ENCODE results near the gene ZNF716. TPM values are rescaled to one million over a fixed set of nuclear protein-coding genes. Genes with fewer than 3 reads are reported as not detected.

ZNF716 gene
- total and polyA plus RNA-seq, 2 of the 13 experiments (the other 11 are each of a cell fraction or from before 2014, with no cell fraction given): not detected

- TF ChIP-seq NCOR1 (IDR thresholded peaks at IDR 0.05; ENCODE audit: borderline replicate concordance, low read length): no peak
- no peak for TF ChIP-seq ZC3H13 (CRISPR knock-in tag; IDR thresholded peaks at IDR 0.05)
- TF ChIP-seq IKZF4 (CRISPR knock-in tag; IDR thresholded peaks at IDR 0.05; ENCODE audit: borderline replicate concordance, low read depth, not compliant biosample characterization): no peak
- TF ChIP-seq MLX (CRISPR knock-in tag; IDR thresholded peaks at IDR 0.05): no peak
- no peak for TF ChIP-seq KLF16 (CRISPR knock-in tag; IDR thresholded peaks at IDR 0.05)
- TF ChIP-seq THAP8 (CRISPR knock-in tag; IDR thresholded peaks at IDR 0.05; ENCODE audit: borderline replicate concordance): no peak
- TF ChIP-seq ZBTB34 (CRISPR knock-in tag; IDR thresholded peaks at IDR 0.05): no peak
- no peak for TF ChIP-seq GATAD1 (CRISPR knock-in tag; IDR thresholded peaks at IDR 0.05)
- no peak for TF ChIP-seq CREB3 (CRISPR knock-in tag; IDR thresholded peaks at IDR 0.05)
These were observed 46.4 kb downstream of the ZNF716 start (continued) for GRCh38 chr7:57496395-57496794.

GRCh38 chr7:57505176-57505575, 55.2 kb downstream of the ZNF716 start:
- H2AFZ ChIP-seq (ENCODE audit: low read length): no peak overlapping the region
- in situ Hi-C loops (cut with HindIII; ENCODE audit: extremely low pct_ligation_motif_present, low pct_unique_long_range_greater_than_20kb): no loop called here

More at GRCh38 chr7:57505176-57505575, 55.2 kb downstream of the ZNF716 start:
- Histone ChIP-seq H3K9ac (ENCODE audit: insufficient read depth, low read depth, low read length) (no peak overlapping the region), H3K4me2 (ENCODE audit: low read depth, low read length) (no peak overlapping the region), H3K9me3 (ENCODE audit: low read length) (peaks cover 74% of the 10 kb centered on the region), H4K20me1 (ENCODE audit: insufficient read depth, low read length) (no peaks in the 10 kb centered on the region), H3K4me3 (replicated peaks in 1 of 3; ENCODE audit: insufficient read depth in 1 of 3, low read depth in 2 of 3, low read length in 3 of 3) (no peak overlapping the region), H3K27me3 (ENCODE audit: control insufficient read depth in 1 of 2, insufficient read depth in 2 of 2, low read length in 2 of 2) (no peaks in the 10 kb centered on the region), H3K79me2 (ENCODE audit: insufficient read depth, low read length) (no peaks in the 10 kb centered on the region), H3K27ac (ENCODE audit: extremely low read length, insufficient read depth, low read length) (no peak overlapping the region), H3K36me3 (replicated peaks in 1 of 2; ENCODE audit: control insufficient read depth in 1 of 2, insufficient read depth in 2 of 2, low read length in 2 of 2) (no peaks in the 10 kb centered on the region), H3K4me1 (ENCODE audit: insufficient read depth, low read length) (no peaks in the 10 kb centered on the region)
- BruUV-seq (replicated peaks): no TSS peak
- DNase-seq (ENCODE audit: low spot score) (no peak), FAIRE-seq (no peak), ATAC-seq (no peak)
- intact Hi-C loops (cut with micrococcal nuclease; ENCODE audit: unreplicated experiment): no loop called here
- TF ChIP-seq TAF1 (CRISPR knock-in tag; IDR thresholded peaks at IDR 0.05) (no peak), ATRX (CRISPR knock-in tag; IDR thresholded peaks at IDR 0.05; ENCODE audit: borderline replicate concordance) (no peak)
- POLR2A ChIA-PET: no interaction called here
- CTCF ChIA-PET (ENCODE audit: low intra/inter-chr PET ratio, low total read pairs): no interaction called here
- WGBS (ENCODE audit: low lambda C conversion rate): 0% methylated on average over 1 of the region's 1 CpG

MicroRNA genes within 50 kb of the gene (microRNA counts, 767-probe panel; counts per million panel counts)
- not detected for microRNA hsa-miR-3147

Small RNAs within 50 kb of the gene (microRNA-seq; reads per million reads assigned to microRNA genes)
- gene MIR3147: not detected

Small RNAs within 50 kb of the gene (small RNA-seq; reads per million reads assigned to genes)
- 0 reads per million in 3 experiments for gene MIR3147 (ENCODE audit: insufficient read depth in 2 of 3, insufficient read length in 3 of 3, low read depth in 2 of 3, low replicate concordance in 1 of 3)
